HG02678 (cell line): ENCODE data around the gene HES2.
"Not testable (repeated sequence)": the region's sequence is repeated elsewhere in the genome, so short reads cannot be mapped to it uniquely, and the experiment has no call there.

Source experiments
- ATAC-seq: cut with Tn5 transposase; IDR thresholded peaks from one replicate; pipeline ENCODE4 v1.9.1; 2021; ENCODE audit warnings: mild to moderate bottlenecking, moderate library complexity; ENCODE audit not compliant: unreplicated experiment

Gene HES2

GRCh38 chr1:6454856-6455751 lies 35.4 kb upstream of the HES2 start:
- ATAC-seq: no peak

- not testable (repeated sequence) for ATAC-seq
Measured at GRCh38 chr1:6453895-6454855, 34.5 kb upstream of the HES2 start.

- ATAC-seq: no peak
Measured at GRCh38 chr1:6450943-6451373, 31.2 kb upstream of the HES2 start.

GRCh38 chr1:6450486-6450885 lies 30.8 kb upstream of the HES2 start:
- ATAC-seq: not testable (repeated sequence)

- no peak for ATAC-seq
Measured at GRCh38 chr1:6450005-6450450, 30.3 kb upstream of the HES2 start.

GRCh38 chr1:6448749-6449631 lies 29.3 kb upstream of the HES2 start:
- ATAC-seq: no peak

- no peak for ATAC-seq
Measured at GRCh38 chr1:6447818-6448748, 28.4 kb upstream of the HES2 start.

GRCh38 chr1:6447016-6447817 lies 27.5 kb upstream of the HES2 start:
- ATAC-seq: no peak

- ATAC-seq: no peak
Measured at GRCh38 chr1:6446665-6447015, 26.9 kb upstream of the HES2 start.

- ATAC-seq: not testable (repeated sequence)
Measured at GRCh38 chr1:6445929-6446328, 26.2 kb upstream of the HES2 start.

- ATAC-seq: no peak
Measured at GRCh38 chr1:6445062-6445763, 25.5 kb upstream of the HES2 start.

- no peak for ATAC-seq
Measured at GRCh38 chr1:6444377-6444776, 24.7 kb upstream of the HES2 start.

- ATAC-seq: no peak
Measured at GRCh38 chr1:6443339-6444115, 23.8 kb upstream of the HES2 start.

GRCh38 chr1:6441586-6441985 lies 21.9 kb upstream of the HES2 start:
- no peak for ATAC-seq

- ATAC-seq: no peak
Measured at GRCh38 chr1:6440198-6441126, 20.7 kb upstream of the HES2 start.

- no peak for ATAC-seq
Measured at GRCh38 chr1:6438047-6438525, 18.4 kb upstream of the HES2 start.
